Upper lobe of right lung (tissue), 1 donor: ENCODE measurements around the gene TMEM87B. TPM values are rescaled to one million over a fixed set of nuclear protein-coding genes. Genes with fewer than 3 reads are reported as not detected.

ENCODE experiments used
- ATAC-seq: fragments of 200-7000 bp; cut with Tn5 transposase; one replicate; pipeline ENCODE4 v1.9.1; 2020; ENCODE audit warnings: mild to moderate bottlenecking, moderate library complexity
- DNase-seq: peaks from one replicate; pipeline ENCODE4 v3.0.0-alpha.2; 2020
- H3K27ac ChIP-seq: fragments of 200-600 bp; one replicate; pipeline ENCODE4 v1.8.0; 2022
- H3K27me3 ChIP-seq: fragments of 200-600 bp; one replicate; pipeline ENCODE4 v1.8.0; 2022; ENCODE audit warnings: mild to moderate bottlenecking
- H3K36me3 ChIP-seq: fragments of 200-600 bp; one replicate; pipeline ENCODE4 v1.8.0; 2022
- H3K4me1 ChIP-seq: fragments of 200-600 bp; one replicate; pipeline ENCODE4 v1.8.0; 2022
- H3K4me3 ChIP-seq: fragments of 200-600 bp; one replicate; pipeline ENCODE4 v1.8.0; 2022; ENCODE audit warnings: mild to moderate bottlenecking
- H3K9me3 ChIP-seq: fragments of 200-600 bp; one replicate; pipeline ENCODE4 v1.8.0; 2022
- CTCF ChIP-seq: fragments of 200-600 bp; IDR thresholded peaks from one replicate; pipeline ENCODE4 v1.8.0; 2022; ENCODE audit warnings: antibody characterized with exemption
- intact Hi-C: fragments of 100-400 bp; cut with DNase I; formaldehyde crosslinking; loops from one replicate; pipeline ENCODE4 v1.11.0; 2022
- total RNA-seq: library from RNA; stranded (reverse); fragmentation: NEBNext Ultra II Directional; extraction: Animal tissue kit (Norgen Biotek cat#: 25700); gene quantifications from one replicate; pipeline ENCODE4 v1.2.1, GENCODE V29; 2021
- donor health status: DM: no; HTN: yes; CAD: no; lungs with severe emphysema.

Gene TMEM87B
- total RNA-seq, 1 donor from 2014 or later, result 28.0 TPM

- no peak overlapping the region for H3K27ac ChIP-seq
- no peaks in the 10 kb centered on the region for H3K36me3 ChIP-seq
- ATAC-seq (no peak), DNase-seq (peak; percentile 36)
- no peak overlapping the region for H3K4me3 ChIP-seq
- intact Hi-C loops, result no loop called here
- TF ChIP-seq CTCF, result no peak
- peaks cover 5% of the 10 kb centered on the region for H3K4me1 ChIP-seq
- no peaks in the 10 kb centered on the region for H3K27me3 ChIP-seq
- H3K9me3 ChIP-seq, result no peaks in the 10 kb centered on the region
Measured at GRCh38 chr2:112148477-112148876, 93.4 kb downstream of the TMEM87B start.

- Histone ChIP-seq H3K27me3 (no peaks in the 10 kb centered on the region), H3K36me3 (no peaks in the 10 kb centered on the region), H3K27ac (no peak overlapping the region), H3K4me1 (peaks cover 5% of the 10 kb centered on the region), H3K9me3 (no peaks in the 10 kb centered on the region), H3K4me3 (no peak overlapping the region)
- intact Hi-C loops, result no loop called here
- ATAC-seq, result no peak
- DNase-seq, result peak; percentile 27
- no peak for TF ChIP-seq CTCF
Measured at GRCh38 chr2:112149194-112149593, 94.1 kb downstream of the TMEM87B start.

- TF ChIP-seq CTCF, result no peak
- Histone ChIP-seq H3K4me1 (peaks cover 5% of the 10 kb centered on the region), H3K9me3 (no peaks in the 10 kb centered on the region), H3K36me3 (no peaks in the 10 kb centered on the region), H3K4me3 (no peak overlapping the region), H3K27me3 (no peaks in the 10 kb centered on the region), H3K27ac (peak overlapping the region; percentile 17)
- intact Hi-C loops, result no loop called here
- peak; percentile 13 for DNase-seq
- ATAC-seq, result no peak
Measured at GRCh38 chr2:112149866-112150435, 94.9 kb downstream of the TMEM87B start.

- ATAC-seq, result peak; percentile 17
- Histone ChIP-seq H3K4me3 (no peak overlapping the region), H3K36me3 (no peaks in the 10 kb centered on the region), H3K4me1 (peaks cover 5% of the 10 kb centered on the region), H3K27me3 (no peaks in the 10 kb centered on the region), H3K27ac (peak overlapping the region; percentile 17), H3K9me3 (no peaks in the 10 kb centered on the region)
- peak; percentile 8 for DNase-seq
- TF ChIP-seq CTCF, result no peak
- intact Hi-C loops, result no loop called here
Measured at GRCh38 chr2:112150447-112150846, 95.4 kb downstream of the TMEM87B start.

GRCh38 chr2:112150851-112151250 lies 95.8 kb downstream of the TMEM87B start:
- no peaks in the 10 kb centered on the region for H3K36me3 ChIP-seq
- intact Hi-C loops, result no loop called here
- no peak for TF ChIP-seq CTCF
- H3K27me3 ChIP-seq, result no peaks in the 10 kb centered on the region
- no peak overlapping the region for H3K4me3 ChIP-seq
- peaks cover 5% of the 10 kb centered on the region for H3K4me1 ChIP-seq
- H3K27ac ChIP-seq, result no peak overlapping the region
- ATAC-seq (peak; percentile 30), DNase-seq (peak; percentile 33)
- H3K9me3 ChIP-seq, result no peaks in the 10 kb centered on the region

- no peak for TF ChIP-seq CTCF
- H3K27ac ChIP-seq, result no peak overlapping the region
- intact Hi-C loops, result no loop called here
- DNase-seq (no peak), ATAC-seq (no peak)
- no peaks in the 10 kb centered on the region for H3K9me3 ChIP-seq
- H3K36me3 ChIP-seq, result no peaks in the 10 kb centered on the region
- H3K27me3 ChIP-seq, result no peaks in the 10 kb centered on the region
- H3K4me1 ChIP-seq, result peaks cover 5% of the 10 kb centered on the region
- no peak overlapping the region for H3K4me3 ChIP-seq
Measured at GRCh38 chr2:112151271-112151670, 96.2 kb downstream of the TMEM87B start.
